ENCODE measurements around the gene CFAP61.

CFAP61 gene

DNA sequence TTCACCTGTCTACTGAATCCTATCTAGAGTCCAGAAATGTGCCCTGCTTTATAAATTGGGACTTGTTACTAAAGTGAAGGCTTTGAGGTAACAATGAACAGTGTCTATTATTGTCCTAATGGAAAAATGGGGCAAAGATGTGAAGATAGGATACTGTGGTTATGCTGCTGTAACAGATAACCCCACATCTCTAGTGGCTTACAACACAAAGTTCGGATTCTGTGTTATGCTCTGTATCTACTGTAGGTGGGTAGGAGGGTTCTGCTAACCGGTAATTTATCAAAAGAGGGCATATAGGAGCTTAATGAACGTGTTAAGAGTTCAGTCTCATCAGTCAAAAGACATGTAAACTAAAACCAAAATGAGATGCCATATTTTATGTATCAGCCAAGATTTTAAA is 28.9 kb upstream of the CFAP61 start:
- no peak overlapping the region for H3K9ac ChIP-seq (ENCODE audit: low read length)
- H3K27ac ChIP-seq (ENCODE audit: low read depth, low read length), result no peak overlapping the region
- peaks cover 7% of the 10 kb centered on the region for H3K79me2 ChIP-seq (ENCODE audit: control insufficient read depth, insufficient read depth, low read length, poor library complexity)
- no peak overlapping the region for H2BK120ac ChIP-seq (ENCODE audit: insufficient read depth, low read length, poor library complexity)
- no peak overlapping the region for H4K91ac ChIP-seq (ENCODE audit: low read depth, low read length)
- H3K23ac ChIP-seq (ENCODE audit: low read length), result no peak overlapping the region
- no peak overlapping the region for H2AK5ac ChIP-seq (ENCODE audit: low read length)
- no peak overlapping the region for H3K4me2 ChIP-seq (ENCODE audit: low read length)
- no peaks in the 10 kb centered on the region for H3K27me3 ChIP-seq (ENCODE audit: insufficient read depth, low read length)
- no peaks in the 10 kb centered on the region for H3K9me3 ChIP-seq (ENCODE audit: insufficient read depth, low read depth, low read length)
- H3K4me3 ChIP-seq (ENCODE audit: low read depth, low read length), result no peak overlapping the region
- no peak overlapping the region for H2BK5ac ChIP-seq (ENCODE audit: low read depth, low read length, poor library complexity)
- WGBS (ENCODE audit: extremely low coverage, insufficient coverage, insufficient read length), result no CpG with 5 or more reads among the region's 3 CpGs
- H2AFZ ChIP-seq (ENCODE audit: insufficient read depth, low read length, poor library complexity), result no peak overlapping the region
- no peak overlapping the region for H2BK12ac ChIP-seq (ENCODE audit: low read length)
- H4K8ac ChIP-seq (ENCODE audit: low read depth, low read length), result no peak overlapping the region
- no peak overlapping the region for H4K12ac ChIP-seq (ENCODE audit: low read depth, low read length)
- H3K18ac ChIP-seq (ENCODE audit: low read length), result no peak overlapping the region
- no peak overlapping the region for H3K4ac ChIP-seq (ENCODE audit: low read depth, low read length)
- no peaks in the 10 kb centered on the region for H3K79me1 ChIP-seq (ENCODE audit: low read length)
- H3K14ac ChIP-seq (ENCODE audit: low read length), result no peak overlapping the region
- H3K4me1 ChIP-seq (ENCODE audit: control insufficient read depth in 1 of 2, insufficient read depth in 2 of 2, low read length in 2 of 2), result peaks cover 0 to 3% of the 10 kb centered on the region in 2 experiments
- no peak for DNase-seq
- peaks cover 13 to 18% of the 10 kb centered on the region in 2 experiments for H3K36me3 ChIP-seq (ENCODE audit: control insufficient read depth in 1 of 2, insufficient read depth in 2 of 2, low read length in 2 of 2)

DNA sequence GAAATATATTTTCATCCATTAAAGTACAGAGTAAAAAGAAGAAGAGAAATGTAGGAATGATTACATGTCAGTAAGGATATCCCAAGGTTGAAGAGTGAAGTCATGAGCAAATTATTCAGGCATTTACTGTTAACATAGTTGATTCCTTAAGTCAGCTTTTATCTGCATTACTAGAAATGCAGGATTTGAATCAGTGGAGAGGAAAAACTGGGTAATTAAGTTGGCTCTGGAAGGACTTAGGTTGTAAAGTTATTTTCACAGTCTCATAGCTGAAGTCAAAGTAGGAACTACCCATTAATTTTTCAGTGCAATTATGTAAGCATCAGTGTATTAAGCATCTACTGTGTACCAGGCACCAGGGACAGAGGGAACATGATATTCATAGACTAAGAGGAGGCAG is 27.4 kb upstream of the CFAP61 start:
- H4K91ac ChIP-seq (ENCODE audit: low read depth, low read length), result no peak overlapping the region
- no peak overlapping the region for H3K27ac ChIP-seq (ENCODE audit: low read depth, low read length)
- H3K79me1 ChIP-seq (ENCODE audit: low read length), result no peaks in the 10 kb centered on the region
- H3K4me1 ChIP-seq (ENCODE audit: control insufficient read depth in 1 of 2, insufficient read depth in 2 of 2, low read length in 2 of 2), result no peaks in the 10 kb centered on the region
- H2BK12ac ChIP-seq (ENCODE audit: low read length), result no peak overlapping the region
- no peak overlapping the region for H4K12ac ChIP-seq (ENCODE audit: low read depth, low read length)
- H3K4me2 ChIP-seq (ENCODE audit: low read length), result no peak overlapping the region
- H3K9me3 ChIP-seq (ENCODE audit: insufficient read depth, low read depth, low read length), result no peaks in the 10 kb centered on the region
- no peak overlapping the region for H3K4me3 ChIP-seq (ENCODE audit: low read depth, low read length)
- H2AFZ ChIP-seq (ENCODE audit: insufficient read depth, low read length, poor library complexity), result no peak overlapping the region
- H2AK5ac ChIP-seq (ENCODE audit: low read length), result no peak overlapping the region
- peaks cover 3% of the 10 kb centered on the region for H3K79me2 ChIP-seq (ENCODE audit: control insufficient read depth, insufficient read depth, low read length, poor library complexity)
- H3K23ac ChIP-seq (ENCODE audit: low read length), result no peak overlapping the region
- H3K36me3 ChIP-seq (ENCODE audit: control insufficient read depth in 1 of 2, insufficient read depth in 2 of 2, low read length in 2 of 2), result peaks cover 17 to 18% of the 10 kb centered on the region in 2 experiments
- H3K18ac ChIP-seq (ENCODE audit: low read length), result no peak overlapping the region
- peak in 1 of 2 donors; percentile 69 for DNase-seq
- no peaks in the 10 kb centered on the region for H3K27me3 ChIP-seq (ENCODE audit: insufficient read depth, low read length)
- no peak overlapping the region for H3K9ac ChIP-seq (ENCODE audit: low read length)
- H2BK120ac ChIP-seq (ENCODE audit: insufficient read depth, low read length, poor library complexity), result no peak overlapping the region
- no peak overlapping the region for H4K8ac ChIP-seq (ENCODE audit: low read depth, low read length)
- H3K14ac ChIP-seq (ENCODE audit: low read length), result no peak overlapping the region
- H2BK5ac ChIP-seq (ENCODE audit: low read depth, low read length, poor library complexity), result no peak overlapping the region
- no peak overlapping the region for H3K4ac ChIP-seq (ENCODE audit: low read depth, low read length)

DNA sequence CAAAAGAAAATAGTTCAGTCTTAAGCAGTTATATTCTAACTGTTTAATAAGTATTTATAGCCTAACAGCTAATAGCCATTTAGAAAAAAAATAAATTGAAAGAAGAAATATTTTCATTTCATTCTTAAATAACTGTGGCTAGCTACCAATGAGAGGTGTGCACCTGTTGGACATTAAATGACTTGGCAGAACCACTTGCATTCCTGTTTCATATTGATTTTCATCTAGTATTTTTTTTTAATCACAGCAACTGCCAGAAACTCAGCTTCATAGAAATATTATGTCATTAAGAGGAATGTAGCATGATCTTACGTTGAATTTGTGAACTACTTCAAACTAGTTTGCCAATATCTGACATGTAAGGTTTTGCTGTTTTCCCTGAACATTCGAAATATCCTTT is 25.0 kb upstream of the CFAP61 start:
- H2BK5ac ChIP-seq (ENCODE audit: low read depth, low read length, poor library complexity), result no peak overlapping the region
- H3K23ac ChIP-seq (ENCODE audit: low read length), result no peak overlapping the region
- no peak overlapping the region for H3K4ac ChIP-seq (ENCODE audit: low read depth, low read length)
- no peak overlapping the region for H3K27ac ChIP-seq (ENCODE audit: low read depth, low read length)
- no peaks in the 10 kb centered on the region for H3K79me1 ChIP-seq (ENCODE audit: low read length)
- H2AK5ac ChIP-seq (ENCODE audit: low read length), result no peak overlapping the region
- peaks cover 13 to 17% of the 10 kb centered on the region in 2 experiments for H3K36me3 ChIP-seq (ENCODE audit: control insufficient read depth in 1 of 2, insufficient read depth in 2 of 2, low read length in 2 of 2)
- no peak overlapping the region for H2AFZ ChIP-seq (ENCODE audit: insufficient read depth, low read length, poor library complexity)
- H4K8ac ChIP-seq (ENCODE audit: low read depth, low read length), result no peak overlapping the region
- no peak overlapping the region for H3K9ac ChIP-seq (ENCODE audit: low read length)
- H3K18ac ChIP-seq (ENCODE audit: low read length), result no peak overlapping the region
- no peak overlapping the region for H2BK120ac ChIP-seq (ENCODE audit: insufficient read depth, low read length, poor library complexity)
- no peaks in the 10 kb centered on the region for H3K27me3 ChIP-seq (ENCODE audit: insufficient read depth, low read length)
- no peaks in the 10 kb centered on the region for H3K79me2 ChIP-seq (ENCODE audit: control insufficient read depth, insufficient read depth, low read length, poor library complexity)
- no peaks in the 10 kb centered on the region for H3K9me3 ChIP-seq (ENCODE audit: insufficient read depth, low read depth, low read length)
- no peak overlapping the region for H2BK12ac ChIP-seq (ENCODE audit: low read length)
- H3K4me2 ChIP-seq (ENCODE audit: low read length), result no peak overlapping the region
- H3K4me3 ChIP-seq (ENCODE audit: low read depth, low read length), result no peak overlapping the region
- H4K12ac ChIP-seq (ENCODE audit: low read depth, low read length), result no peak overlapping the region
- H4K91ac ChIP-seq (ENCODE audit: low read depth, low read length), result no peak overlapping the region
- DNase-seq, result no peak
- H3K14ac ChIP-seq (ENCODE audit: low read length), result no peak overlapping the region
- H3K4me1 ChIP-seq (ENCODE audit: control insufficient read depth in 1 of 2, insufficient read depth in 2 of 2, low read length in 2 of 2), result no peaks in the 10 kb centered on the region
- WGBS (ENCODE audit: extremely low coverage, insufficient coverage, insufficient read length), result no CpG with 5 or more reads among the region's 2 CpGs

DNA sequence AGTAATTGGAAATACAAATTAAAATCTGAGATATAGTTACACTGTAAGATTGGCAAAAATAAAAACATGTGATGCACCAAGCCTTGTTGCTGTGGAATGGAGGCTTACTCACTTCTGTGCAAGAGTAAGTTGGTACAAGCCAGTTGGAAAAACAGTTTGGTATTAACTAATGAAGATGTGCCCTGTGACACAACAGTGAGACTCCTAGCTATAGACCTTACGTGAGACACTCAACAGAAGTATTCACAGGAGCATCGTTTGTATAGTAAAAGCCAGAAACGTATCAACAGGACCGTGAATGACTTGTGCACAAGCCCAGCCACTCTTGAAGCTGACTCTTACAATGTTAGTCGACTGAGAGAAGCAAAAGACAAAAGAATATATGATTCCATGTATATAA is 20.5 kb upstream of the CFAP61 start:
- Histone ChIP-seq H3K36me3 (ENCODE audit: control insufficient read depth in 1 of 2, insufficient read depth in 2 of 2, low read length in 2 of 2) (peaks cover 11 to 16% of the 10 kb centered on the region in 2 experiments), H3K4me1 (ENCODE audit: control insufficient read depth in 1 of 2, insufficient read depth in 2 of 2, low read length in 2 of 2) (no peaks in the 10 kb centered on the region), H4K8ac (ENCODE audit: low read depth, low read length) (no peak overlapping the region), H3K79me2 (ENCODE audit: control insufficient read depth, insufficient read depth, low read length, poor library complexity) (no peaks in the 10 kb centered on the region), H2BK120ac (ENCODE audit: insufficient read depth, low read length, poor library complexity) (no peak overlapping the region), H3K4me2 (ENCODE audit: low read length) (no peak overlapping the region), H3K4ac (ENCODE audit: low read depth, low read length) (no peak overlapping the region), H3K79me1 (ENCODE audit: low read length) (no peaks in the 10 kb centered on the region), H4K12ac (ENCODE audit: low read depth, low read length) (no peak overlapping the region), H3K18ac (ENCODE audit: low read length) (no peak overlapping the region), H3K23ac (ENCODE audit: low read length) (no peak overlapping the region), H2AK5ac (ENCODE audit: low read length) (no peak overlapping the region), H2BK5ac (ENCODE audit: low read depth, low read length, poor library complexity) (no peak overlapping the region), H3K27ac (ENCODE audit: low read depth, low read length) (no peak overlapping the region), H3K4me3 (ENCODE audit: low read depth, low read length) (no peak overlapping the region), H2AFZ (ENCODE audit: insufficient read depth, low read length, poor library complexity) (no peak overlapping the region), H3K9me3 (ENCODE audit: insufficient read depth, low read depth, low read length) (no peaks in the 10 kb centered on the region), H3K14ac (ENCODE audit: low read length) (no peak overlapping the region), H3K9ac (ENCODE audit: low read length) (no peak overlapping the region), H2BK12ac (ENCODE audit: low read length) (no peak overlapping the region), H4K91ac (ENCODE audit: low read depth, low read length) (no peak overlapping the region), H3K27me3 (ENCODE audit: insufficient read depth, low read length) (no peaks in the 10 kb centered on the region)
- no peak for DNase-seq
- no CpG with 5 or more reads among the region's 5 CpGs for WGBS (ENCODE audit: extremely low coverage, insufficient coverage, insufficient read length)

All from trophoblast cell (in vitro differentiated cells and primary cell).